OCI-LY7 (cell line): ENCODE results near the gene JPH2. TPM values are rescaled to one million over a fixed set of nuclear protein-coding genes. Genes with fewer than 3 reads are reported as not detected.

Source experiments
- BruUV-seq: library from RNA; stranded (reverse); fragments of 400-500 nt; replicated peaks from 2 replicates; lab custom pipeline; 2021; lab: Mats Ljungman, UMichigan
- CTCF ChIA-PET: fragments of 300-600 bp; sonication (Branson Sonifier 250); formaldehyde crosslinking; loops from one replicate; lab custom pipeline; 2022; ENCODE audit warnings: antibody characterized with exemption; ENCODE audit not compliant: unreplicated experiment; lab: Charles Lee
- POLR2A ChIA-PET: fragments of 300-600 bp; sonication (Branson Sonifier 250); formaldehyde crosslinking; loops from one replicate; lab custom pipeline; 2022; ENCODE audit warnings: antibody characterized with exemption; lab: Charles Lee
- DNase-seq: peaks from one replicate; pipeline ENCODE4 v3.0.0-alpha.2; 2015; ENCODE audit warnings: low spot score
- H2AFZ ChIP-seq: fragments of 200-600 bp; sonication (generic), shearing (Covaris generic); 2 replicates; pipeline ENCODE4 v1.6.1; 2014; ENCODE audit warnings: mild to moderate bottlenecking, antibody characterized with exemption, low read length, moderate library complexity
- H3K27ac ChIP-seq: fragments of 200-600 bp; sonication (generic); 2 replicates; pipeline ENCODE4 v1.5.1; 2014; ENCODE audit warnings: mixed run types, low read depth, mild to moderate bottlenecking, moderate library complexity, low read length, inconsistent platforms; ENCODE audit not compliant: poor library complexity, severe bottlenecking
- H3K36me3 ChIP-seq: fragments of 200-600 bp; sonication (generic); 2 replicates; pipeline ENCODE4 v1.6.1; 2014; ENCODE audit warnings: mild to moderate bottlenecking, antibody characterized with exemption, low read length, moderate library complexity, mixed read lengths; ENCODE audit not compliant: insufficient read depth
- H3K4me1 ChIP-seq: fragments of 200-600 bp; sonication (generic); 2 replicates; pipeline ENCODE4 v1.5.1; 2014; ENCODE audit warnings: mild to moderate bottlenecking, low read length; ENCODE audit not compliant: insufficient read depth, poor library complexity, severe bottlenecking
- H3K4me2 ChIP-seq: fragments of 200-600 bp; sonication (generic); 2 replicates; pipeline ENCODE4 v1.6.1; 2014; ENCODE audit warnings: mild to moderate bottlenecking, low read length
- H3K4me3 ChIP-seq: fragments of 200-600 bp; sonication (generic); 2 replicates; pipeline ENCODE4 v1.5.1; 2014; ENCODE audit warnings: mild to moderate bottlenecking, low read depth, low read length; ENCODE audit not compliant: poor library complexity, severe bottlenecking
- H3K79me2 ChIP-seq: fragments of 200-600 bp; sonication (generic); 2 replicates; pipeline ENCODE4 v1.6.1; 2016; ENCODE audit warnings: low read depth, mild to moderate bottlenecking, low read length, moderate library complexity, mixed read lengths; ENCODE audit not compliant: insufficient read depth
- H3K9me2 ChIP-seq: fragments of 200-600 bp; sonication (generic); 2 replicates; pipeline ENCODE4 v1.6.1; 2016; ENCODE audit warnings: mild to moderate bottlenecking, low read length, mixed read lengths; ENCODE audit not compliant: insufficient read depth
- H3K9me3 ChIP-seq: fragments of 200-600 bp; sonication (generic); 2 replicates; pipeline ENCODE4 v1.6.1; 2014; ENCODE audit warnings: mild to moderate bottlenecking, mixed run types, low read length, mixed read lengths
- H4K20me1 ChIP-seq: fragments of 200-600 bp; sonication (generic); 2 replicates; pipeline ENCODE4 v1.6.1; 2014; ENCODE audit warnings: mild to moderate bottlenecking, antibody characterized with exemption, low read length, moderate library complexity, mixed read lengths; ENCODE audit not compliant: insufficient read depth
- EZH2phosphoT487 ChIP-seq: fragments of 200-600 bp; sonication (generic); IDR thresholded peaks from 2 replicates; pipeline ENCODE4 v1.6.1; 2018; ENCODE audit warnings: low read depth, borderline replicate concordance, mild to moderate bottlenecking, mixed run types, antibody characterized with exemption, low read length, moderate library complexity, mixed read lengths
- intact Hi-C: fragments of 100-400 bp; cut with micrococcal nuclease; formaldehyde crosslinking; loops from one replicate; pipeline ENCODE4 v1.10.0; 2022; ENCODE audit not compliant: unreplicated experiment
- total RNA-seq, 2 experiments: library from RNA; depleted of rRNA in 1 of 2; stranded (reverse); fragments of >200 nt in 1 of 2; shearing (Covaris generic) in 1 of 2; gene quantifications; 2 replicates each; pipeline ENCODE4 v1.2.3, GENCODE V29; 2014 to 2022
- TF ChIP-seq, protein P1 (sequence below): fragments of 200-600 bp; sonication (generic); conservative IDR thresholded peaks from 2 replicates; pipeline ENCODE4 v1.5.1; 2014; ENCODE audit warnings: mild to moderate bottlenecking, antibody characterized with exemption, low read length, moderate library complexity, mixed read lengths

The JPH2 gene
- total RNA-seq, 2 experiments from 2014 or later: not detected

DNA sequence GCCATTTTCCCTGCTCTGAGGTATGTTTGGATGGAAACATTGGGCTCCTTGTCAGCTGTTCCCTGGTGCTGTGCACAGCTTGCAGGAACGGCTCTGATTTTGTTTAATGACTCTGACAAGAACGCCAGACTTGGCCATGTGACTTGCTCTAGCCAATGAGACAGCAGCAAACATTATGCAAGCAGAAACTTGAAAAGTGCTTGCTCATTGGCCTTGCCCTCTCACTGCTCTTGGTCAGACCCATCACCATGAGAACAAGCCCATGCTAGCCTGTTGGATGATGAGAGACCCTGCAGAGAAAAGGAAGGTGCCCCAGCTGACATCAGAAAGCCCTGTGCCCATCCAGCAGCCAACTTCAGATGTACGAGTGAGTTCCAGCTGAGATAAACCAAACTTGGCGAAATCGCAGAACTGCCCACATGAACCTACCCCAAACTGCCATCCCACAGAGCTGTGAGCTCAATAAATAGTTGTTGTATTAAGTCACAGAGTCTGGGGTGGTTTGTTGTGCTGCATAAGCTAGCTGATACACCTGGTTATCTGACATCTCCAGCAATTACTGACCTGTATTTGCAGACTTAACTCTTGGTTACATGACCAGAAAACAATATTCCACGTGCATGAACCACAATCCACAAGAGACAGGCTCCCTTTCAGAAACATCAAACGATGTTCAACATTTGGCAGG lies 96.9 kb downstream of the JPH2 start:
- no peaks in the 10 kb centered on the region for H3K4me1 ChIP-seq
- H3K9me3 ChIP-seq: no peaks in the 10 kb centered on the region
- intact Hi-C loops: no loop called here
- peak overlapping the region; percentile 39; the same call in 1 of the 2 replicates for H3K4me2 ChIP-seq
- H3K79me2 ChIP-seq: no peaks in the 10 kb centered on the region
- no peak overlapping the region for H3K27ac ChIP-seq
- peak overlapping the region; percentile 66; the same call in 1 of the 2 replicates for H2AFZ ChIP-seq
- peak; percentile 51 for DNase-seq
- no peak for TF ChIP-seq EZH2phosphoT487
- TF ChIP-seq, protein P1, sequence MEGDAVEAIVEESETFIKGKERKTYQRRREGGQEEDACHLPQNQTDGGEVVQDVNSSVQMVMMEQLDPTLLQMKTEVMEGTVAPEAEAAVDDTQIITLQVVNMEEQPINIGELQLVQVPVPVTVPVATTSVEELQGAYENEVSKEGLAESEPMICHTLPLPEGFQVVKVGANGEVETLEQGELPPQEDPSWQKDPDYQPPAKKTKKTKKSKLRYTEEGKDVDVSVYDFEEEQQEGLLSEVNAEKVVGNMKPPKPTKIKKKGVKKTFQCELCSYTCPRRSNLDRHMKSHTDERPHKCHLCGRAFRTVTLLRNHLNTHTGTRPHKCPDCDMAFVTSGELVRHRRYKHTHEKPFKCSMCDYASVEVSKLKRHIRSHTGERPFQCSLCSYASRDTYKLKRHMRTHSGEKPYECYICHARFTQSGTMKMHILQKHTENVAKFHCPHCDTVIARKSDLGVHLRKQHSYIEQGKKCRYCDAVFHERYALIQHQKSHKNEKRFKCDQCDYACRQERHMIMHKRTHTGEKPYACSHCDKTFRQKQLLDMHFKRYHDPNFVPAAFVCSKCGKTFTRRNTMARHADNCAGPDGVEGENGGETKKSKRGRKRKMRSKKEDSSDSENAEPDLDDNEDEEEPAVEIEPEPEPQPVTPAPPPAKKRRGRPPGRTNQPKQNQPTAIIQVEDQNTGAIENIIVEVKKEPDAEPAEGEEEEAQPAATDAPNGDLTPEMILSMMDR: no peak
- POLR2A ChIA-PET: no interaction called here
- no peaks in the 10 kb centered on the region for H3K9me2 ChIP-seq
- H4K20me1 ChIP-seq: no peaks in the 10 kb centered on the region
- peak overlapping the region; percentile 24 for H3K4me3 ChIP-seq
- no TSS peak for BruUV-seq
- H3K36me3 ChIP-seq: no peaks in the 10 kb centered on the region
- CTCF ChIA-PET: no interaction called here

DNA sequence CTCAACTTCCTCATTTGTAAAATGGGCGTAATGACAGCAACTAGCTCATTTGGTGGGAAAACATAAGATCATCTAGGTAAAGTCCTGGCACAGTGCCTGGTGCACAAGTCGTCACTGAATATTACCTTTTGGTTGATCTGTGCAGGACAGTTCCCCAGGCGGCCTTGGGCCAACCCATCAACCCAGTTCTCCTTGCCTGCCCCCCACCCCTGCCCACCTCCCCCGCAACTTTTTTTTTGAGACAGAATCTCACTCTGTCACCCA lies 99.2 kb downstream of the JPH2 start:
- Histone ChIP-seq H3K27ac (no peak overlapping the region), H2AFZ (no peak overlapping the region), H3K9me2 (no peaks in the 10 kb centered on the region), H3K9me3 (no peaks in the 10 kb centered on the region), H3K79me2 (no peaks in the 10 kb centered on the region), H3K4me2 (no peak overlapping the region), H3K36me3 (no peaks in the 10 kb centered on the region), H3K4me3 (no peak overlapping the region), H3K4me1 (no peaks in the 10 kb centered on the region), H4K20me1 (no peaks in the 10 kb centered on the region)
- no peak for DNase-seq
- BruUV-seq: no TSS peak
- TF ChIP-seq, protein P1: no peak
- TF ChIP-seq EZH2phosphoT487: no peak
- intact Hi-C loops: no loop called here
- ChIA-PET CTCF (no interaction called here), POLR2A (no interaction called here)

DNA sequence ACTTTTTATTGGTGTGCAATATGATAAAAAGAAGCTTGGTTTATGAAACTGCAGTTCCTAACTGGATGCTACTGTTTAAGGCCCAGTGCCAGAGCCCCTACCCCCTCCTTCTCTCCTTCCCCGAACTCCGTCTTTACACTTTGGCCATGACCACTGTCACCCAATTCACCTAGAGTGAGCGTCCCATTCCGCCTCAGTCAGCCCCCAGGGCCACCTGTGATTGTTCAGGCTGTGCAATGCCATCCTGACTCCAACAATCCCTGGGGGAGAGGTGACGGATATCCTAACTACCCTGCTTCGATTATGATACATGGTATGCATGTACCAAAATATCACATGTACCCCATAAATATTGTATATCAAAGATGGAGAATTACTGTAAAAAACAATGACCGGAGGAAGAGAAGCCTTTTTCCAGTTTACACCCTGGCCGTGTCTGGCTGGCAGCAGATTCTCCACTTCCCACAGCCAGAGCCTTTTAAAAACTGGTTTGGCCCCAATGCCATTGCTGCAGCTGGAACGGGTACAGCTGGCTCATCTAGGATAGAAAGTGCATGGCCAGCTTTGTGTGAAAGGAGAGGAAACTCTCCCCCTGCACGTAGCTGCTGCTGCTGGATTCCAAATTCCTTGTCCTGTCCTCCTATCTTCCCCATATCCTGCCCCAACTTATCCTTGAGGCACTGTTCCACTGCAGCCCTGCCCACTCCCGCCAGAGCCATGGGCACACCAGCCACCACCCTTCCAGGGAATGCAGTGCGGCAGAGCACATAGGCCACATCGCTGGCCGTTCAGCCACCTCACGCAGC lies 99.7 kb downstream of the JPH2 start:
- H3K36me3 ChIP-seq: no peaks in the 10 kb centered on the region
- H3K4me1 ChIP-seq: no peaks in the 10 kb centered on the region
- no peaks in the 10 kb centered on the region for H3K9me3 ChIP-seq
- no peaks in the 10 kb centered on the region for H4K20me1 ChIP-seq
- no TSS peak for BruUV-seq
- DNase-seq: no peak
- no peak overlapping the region for H3K4me3 ChIP-seq
- no peak overlapping the region for H3K27ac ChIP-seq
- POLR2A ChIA-PET: no interaction called here
- H3K79me2 ChIP-seq: no peaks in the 10 kb centered on the region
- H3K4me2 ChIP-seq: no peak overlapping the region
- intact Hi-C loops: no loop called here
- CTCF ChIA-PET: no interaction called here
- no peak overlapping the region for H2AFZ ChIP-seq
- TF ChIP-seq, protein P1: no peak
- TF ChIP-seq EZH2phosphoT487: no peak
- H3K9me2 ChIP-seq: no peaks in the 10 kb centered on the region
